CD14-positive monocyte (primary cell): Measurements from ENCODE around the gene CCDC188. TPM values are rescaled to one million over a fixed set of nuclear protein-coding genes. Genes with fewer than 3 reads are reported as not detected.

Source experiments
- DNase-seq, 3 donors: peaks; one replicate each; pipeline ENCODE4 v3.0.0-alpha.2; 2011 to 2022
- H2AFZ ChIP-seq: 2 replicates; pipeline ENCODE4 v1.6.0; 2012; ENCODE audit warnings: mild to moderate bottlenecking, low read depth, low read length, inconsistent platforms; ENCODE audit not compliant: insufficient read depth, poor library complexity, severe bottlenecking
- H3K27ac ChIP-seq, 2 donors: 1 replicate in 1 of 2; 2 replicates in 1 of 2; pipeline ENCODE4 v1.5.1; 2012 to 2013; ENCODE audit warnings: low read length in 2 of 2, control low read depth in 1 of 2, inconsistent platforms in 1 of 2, low read depth in 1 of 2, mild to moderate bottlenecking in 1 of 2
- H3K27me3 ChIP-seq, 2 donors: one replicate each; pipeline versions ENCODE4 v1.6.0 to v1.6.1; 2011 to 2013; ENCODE audit warnings: low read length in 2 of 2; ENCODE audit not compliant: control insufficient read depth in 2 of 2, insufficient read depth in 2 of 2
- H3K36me3 ChIP-seq, 2 donors: replicated peaks in 1 of 2; 1 replicate in 1 of 2; 2 replicates in 1 of 2; pipeline versions ENCODE4 v1.5.1 to v1.6.1; 2012 to 2013; ENCODE audit warnings: low read length in 2 of 2, control low read depth in 1 of 2, inconsistent platforms in 1 of 2, mild to moderate bottlenecking in 1 of 2; ENCODE audit not compliant: insufficient read depth in 2 of 2, control insufficient read depth in 1 of 2
- H3K4me1 ChIP-seq, 2 donors: 1 replicate in 1 of 2; 2 replicates in 1 of 2; pipeline versions ENCODE4 v1.5.1 to v1.6.1; 2012 to 2013; ENCODE audit warnings: low read length in 2 of 2, control low read depth in 1 of 2, inconsistent platforms in 1 of 2, mild to moderate bottlenecking in 1 of 2, moderate library complexity in 1 of 2; ENCODE audit not compliant: insufficient read depth in 2 of 2, control insufficient read depth in 1 of 2
- H3K4me2 ChIP-seq: replicated peaks from 2 replicates; pipeline ENCODE3; 2012; ENCODE audit warnings: low read length, moderate library complexity, mild to moderate bottlenecking; ENCODE audit not compliant: poor library complexity, severe bottlenecking; ENCODE audit errors: extremely low read depth
- H3K4me3 ChIP-seq, 3 experiments: fragments of 200-600 bp in 1 of 3; sonication (generic) in 1 of 3; replicated peaks in 1 of 3; 1 replicate in 2 of 3; 2 replicates in 1 of 3; pipeline ENCODE4 v1.5.1; 2011 to 2013; ENCODE audit warnings: low read length in 3 of 3, mild to moderate bottlenecking in 3 of 3, control low read depth in 2 of 3, low read depth in 2 of 3, inconsistent platforms in 1 of 3, moderate library complexity in 1 of 3
- H3K79me2 ChIP-seq: 2 replicates; pipeline ENCODE4 v1.6.0; 2012; ENCODE audit warnings: mild to moderate bottlenecking, control low read depth, inconsistent platforms, low read length, moderate library complexity; ENCODE audit not compliant: insufficient read depth
- H3K9ac ChIP-seq: 2 replicates; pipeline ENCODE4 v1.6.0; 2017; ENCODE audit warnings: low read length, mild to moderate bottlenecking; ENCODE audit not compliant: insufficient read depth, poor library complexity, severe bottlenecking
- H3K9me3 ChIP-seq, 2 donors: replicated peaks in 1 of 2; 1 replicate in 1 of 2; 2 replicates in 1 of 2; pipeline versions ENCODE4 v1.5.1 to v1.6.1; 2012 to 2013; ENCODE audit warnings: low read length in 2 of 2, control low read depth in 1 of 2; ENCODE audit not compliant: control insufficient read depth in 1 of 2, insufficient read depth in 1 of 2
- H4K20me1 ChIP-seq: 2 replicates; pipeline ENCODE4 v1.6.0; 2012; ENCODE audit warnings: mild to moderate bottlenecking, low read length, control low read depth, moderate library complexity; ENCODE audit not compliant: insufficient read depth
- H3K27ac Mint-ChIP-seq, 7 donors: one replicate each; pipeline ENCODE4 v1.8.0; 2020; ENCODE audit warnings: mild to moderate bottlenecking in 7 of 7, mixed read lengths in 7 of 7, moderate library complexity in 6 of 7, inconsistent platforms in 2 of 7
- H3K27me3 Mint-ChIP-seq, 3 donors: one replicate each; pipeline ENCODE4 v1.8.0; 2021 to 2022; ENCODE audit warnings: low read depth in 3 of 3, mild to moderate bottlenecking in 3 of 3, mixed read lengths in 3 of 3, moderate library complexity in 3 of 3, inconsistent platforms in 1 of 3
- H3K36me3 Mint-ChIP-seq, 2 donors: one replicate each; pipeline ENCODE4 v1.8.0; 2020; ENCODE audit warnings: mixed read lengths in 2 of 2, inconsistent platforms in 1 of 2, mild to moderate bottlenecking in 1 of 2
- H3K4me1 Mint-ChIP-seq: one replicate; pipeline ENCODE4 v1.8.0; 2020; ENCODE audit warnings: mild to moderate bottlenecking, mixed read lengths
- H3K4me3 Mint-ChIP-seq, 2 donors: one replicate each; pipeline ENCODE4 v1.8.0; 2020; ENCODE audit warnings: mild to moderate bottlenecking in 2 of 2, mixed read lengths in 2 of 2, moderate library complexity in 1 of 2
- H3K9me3 Mint-ChIP-seq, 7 donors: one replicate each; pipeline ENCODE4 v1.8.0; 2020 to 2022; ENCODE audit warnings: mixed read lengths in 7 of 7, mild to moderate bottlenecking in 6 of 7, moderate library complexity in 6 of 7, inconsistent platforms in 2 of 7
- CTCF ChIP-seq: fragments of 200-600 bp; IDR thresholded peaks from one replicate; pipeline ENCODE4 v1.8.0; 2022; ENCODE audit warnings: antibody characterized with exemption, mild to moderate bottlenecking
- WGBS: methylation state at CpG from one replicate; pipeline ENCODE4 v1.1.5; 2013; ENCODE audit warnings: missing lambda C conversion rate; ENCODE audit not compliant: insufficient coverage; 5-methylcytosine and 5-hydroxymethylcytosine counted together
- intact Hi-C, 2 donors: fragments of 100-400 bp; cut with micrococcal nuclease; formaldehyde crosslinking; loops; one replicate each; pipeline versions ENCODE4 v1.15.0 to v1.15.1; 2023
- polyA plus RNA-seq, 3 donors: library from polyadenylated mRNA; depleted of rRNA in 1 of 3; unstranded in 2 of 3; stranded (reverse) in 1 of 3; fragments of 300-500 nt in 2 of 3; fragments of >200 nt in 1 of 3; fragmentation: Illumina TruSeq in 2 of 3; gene quantifications; 1 replicate in 2 of 3; 2 replicates in 1 of 3; pipeline ENCODE4 v1.2.3, GENCODE V29; 2012 to 2021

CCDC188 gene
- polyA plus RNA-seq, 3 donors: 0.15 TPM; not detected in 2

DNA sequence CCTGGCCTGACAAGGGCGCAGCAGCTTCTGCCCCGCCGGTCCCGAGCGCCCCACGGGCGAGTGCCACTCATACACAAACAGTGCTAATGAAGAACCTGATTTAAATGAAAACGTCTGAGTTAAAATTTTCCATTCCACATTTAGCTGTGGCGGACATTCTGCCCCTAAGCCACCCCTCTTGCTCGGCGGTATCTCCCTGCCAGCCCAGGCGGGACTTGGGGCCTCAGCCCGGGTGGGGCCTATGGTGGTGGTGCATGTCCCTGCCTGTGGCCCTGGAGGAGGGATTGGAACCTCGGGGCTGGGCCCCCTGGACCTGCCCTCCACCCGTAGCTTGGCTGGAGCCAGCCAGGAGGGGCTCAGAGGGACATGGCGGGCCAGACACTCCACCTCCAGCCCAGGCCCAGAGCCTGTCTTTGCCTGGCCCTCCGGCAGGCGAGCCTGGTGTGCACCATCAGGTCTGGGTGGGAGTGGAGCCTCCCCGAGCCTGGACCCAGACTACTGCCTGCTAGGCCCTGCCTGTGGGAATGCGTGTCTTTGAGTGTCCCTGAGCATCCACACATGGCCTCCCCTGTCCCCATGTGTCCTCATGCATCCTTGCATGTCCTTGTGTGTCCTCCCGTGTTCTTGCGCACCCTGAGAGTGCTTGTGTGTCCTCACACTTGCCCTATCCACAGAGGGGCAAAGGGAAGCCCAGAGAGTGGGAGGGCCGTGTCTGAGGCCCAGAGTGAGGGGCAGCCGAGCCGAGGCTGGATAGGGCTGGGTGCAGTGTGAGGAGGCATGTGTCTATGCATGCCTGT, 14.9 kb downstream of the CCDC188 start:
- Mint-ChIP-seq H3K27ac (no peak overlapping the region), H3K27me3 (peaks cover 0 to 2% (median 0%) of the 10 kb centered on the region in 3 donors), H3K9me3 (no peaks in the 10 kb centered on the region), H3K4me3 (no peak overlapping the region), H3K4me1 (peaks cover 24% of the 10 kb centered on the region), H3K36me3 (peaks cover 9 to 12% of the 10 kb centered on the region in 2 donors)
- Histone ChIP-seq H3K4me2 (no peak overlapping the region), H3K36me3 (peaks cover 2 to 9% of the 10 kb centered on the region in 2 donors), H3K4me1 (peaks cover 11 to 20% of the 10 kb centered on the region in 2 donors), H2AFZ (no peak overlapping the region), H3K4me3 (no peak overlapping the region), H3K9ac (no peak overlapping the region), H4K20me1 (peaks cover 74% of the 10 kb centered on the region), H3K27me3 (no peaks in the 10 kb centered on the region), H3K9me3 (no peaks in the 10 kb centered on the region), H3K27ac (no peak overlapping the region), H3K79me2 (peaks cover 29% of the 10 kb centered on the region)
- TF ChIP-seq CTCF: no peak
- WGBS: 94% methylated on average over 20 of the region's 25 CpGs
- intact Hi-C loops: no loop called here
- no peak for DNase-seq

DNA sequence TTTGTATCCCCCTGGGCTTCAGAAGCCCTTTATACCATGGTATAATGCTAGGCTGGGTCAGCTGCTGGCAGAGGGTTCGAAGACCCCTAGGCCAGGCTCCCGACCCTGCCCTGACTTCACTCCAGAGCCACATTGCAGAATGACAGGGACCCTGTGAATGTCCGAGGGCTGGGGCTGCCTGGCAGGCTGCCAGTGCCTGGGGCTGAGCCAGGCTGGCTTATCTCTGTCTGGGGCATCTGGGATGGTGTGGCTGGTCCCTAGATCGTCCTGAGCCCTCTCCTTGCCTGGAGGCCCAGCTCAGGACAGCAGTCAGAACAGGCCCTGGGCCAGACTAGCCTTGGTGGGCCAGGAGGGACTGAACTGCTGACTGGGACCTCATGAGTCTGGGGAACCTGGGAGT, 15.6 kb downstream of the CCDC188 start:
- Histone ChIP-seq H3K4me3 (no peak overlapping the region), H2AFZ (no peak overlapping the region), H3K4me1 (peaks cover 15 to 27% of the 10 kb centered on the region in 2 donors), H3K79me2 (peaks cover 29% of the 10 kb centered on the region), H4K20me1 (peaks cover 74% of the 10 kb centered on the region), H3K27ac (no peak overlapping the region), H3K27me3 (no peaks in the 10 kb centered on the region), H3K36me3 (peaks cover 0 to 9% of the 10 kb centered on the region in 2 donors), H3K9me3 (no peaks in the 10 kb centered on the region), H3K9ac (no peak overlapping the region), H3K4me2 (no peak overlapping the region)
- intact Hi-C loops: no loop called here
- 91% methylated on average over 4 of the region's 4 CpGs for WGBS
- Mint-ChIP-seq H3K9me3 (no peaks in the 10 kb centered on the region), H3K27me3 (peaks cover 0 to 2% (median 0%) of the 10 kb centered on the region in 3 donors), H3K4me1 (peaks cover 24% of the 10 kb centered on the region), H3K36me3 (peaks cover 9 to 12% of the 10 kb centered on the region in 2 donors), H3K4me3 (no peak overlapping the region), H3K27ac (no peak overlapping the region)
- no peak for DNase-seq
- no peak for TF ChIP-seq CTCF
